ENCODE results near the gene ADARB2. TPM values are rescaled to one million over a fixed set of nuclear protein-coding genes. Genes with fewer than 3 reads are reported as not detected.

Gene ADARB2
- total RNA-seq, 2 experiments from 2014 or later: 1.3 to 1.4 TPM

- Mint-ChIP-seq H3K27ac (no peak overlapping the region), H3K4me1 (ENCODE audit: low read depth) (peaks cover 18% of the 10 kb centered on the region), H3K9me3 (no peaks in the 10 kb centered on the region), H3K27me3 (ENCODE audit: low read depth) (no peaks in the 10 kb centered on the region), H3K36me3 (ENCODE audit: low read depth) (no peaks in the 10 kb centered on the region), H3K4me3 (no peak overlapping the region)
- CTCF ChIA-PET: no interaction called here
- no peak for DNase-seq
- intact Hi-C loops (cut with micrococcal nuclease): no loop called here
These were observed 546.4 kb downstream of the ADARB2 start for GRCh38 chr10:1190791-1191490.

GRCh38 chr10:1190052-1190395, 547.3 kb downstream of the ADARB2 start:
- Mint-ChIP-seq H3K4me3 (no peak overlapping the region), H3K4me1 (ENCODE audit: low read depth) (peaks cover 18% of the 10 kb centered on the region), H3K9me3 (no peaks in the 10 kb centered on the region), H3K27me3 (ENCODE audit: low read depth) (no peaks in the 10 kb centered on the region), H3K36me3 (ENCODE audit: low read depth) (no peaks in the 10 kb centered on the region), H3K27ac (no peak overlapping the region)
- CTCF ChIA-PET: interaction anchor here (0.6 kb wide), 1 partner anchor 48 kb away, joined by 3 read pairs; no protein-coding TSS in a partner anchor
- DNase-seq: no peak
- intact Hi-C loops (cut with micrococcal nuclease): no loop called here

GRCh38 chr10:1189166-1190051, 547.9 kb downstream of the ADARB2 start:
- CTCF ChIA-PET: interaction anchor here (0.6 kb wide), 1 partner anchor 47 kb away, joined by 3 read pairs; no protein-coding TSS in a partner anchor
- no peaks in the 10 kb centered on the region for H3K9me3 Mint-ChIP-seq
- no peak overlapping the region for H3K4me3 Mint-ChIP-seq
- intact Hi-C loops (cut with micrococcal nuclease): no loop called here
- H3K27me3 Mint-ChIP-seq (ENCODE audit: low read depth): no peaks in the 10 kb centered on the region
- no peak for DNase-seq
- no peak overlapping the region for H3K27ac Mint-ChIP-seq
- H3K36me3 Mint-ChIP-seq (ENCODE audit: low read depth): no peaks in the 10 kb centered on the region
- H3K4me1 Mint-ChIP-seq (ENCODE audit: low read depth): peaks cover 16% of the 10 kb centered on the region

GRCh38 chr10:1188558-1189135, 548.7 kb downstream of the ADARB2 start:
- H3K9me3 Mint-ChIP-seq: no peaks in the 10 kb centered on the region
- intact Hi-C loops (cut with micrococcal nuclease): no loop called here
- H3K36me3 Mint-ChIP-seq (ENCODE audit: low read depth): no peaks in the 10 kb centered on the region
- peaks cover 9% of the 10 kb centered on the region for H3K4me1 Mint-ChIP-seq (ENCODE audit: low read depth)
- H3K27me3 Mint-ChIP-seq (ENCODE audit: low read depth): no peaks in the 10 kb centered on the region
- H3K27ac Mint-ChIP-seq: no peak overlapping the region
- no peak overlapping the region for H3K4me3 Mint-ChIP-seq
- no peak for DNase-seq
- CTCF ChIA-PET: no interaction called here

- Mint-ChIP-seq H3K4me1 (ENCODE audit: low read depth) (peaks cover 2% of the 10 kb centered on the region), H3K9me3 (no peaks in the 10 kb centered on the region), H3K36me3 (ENCODE audit: low read depth) (no peaks in the 10 kb centered on the region), H3K27ac (no peak overlapping the region), H3K27me3 (ENCODE audit: low read depth) (no peaks in the 10 kb centered on the region), H3K4me3 (no peak overlapping the region)
- CTCF ChIA-PET: no interaction called here
- DNase-seq: no peak
- intact Hi-C loops (cut with micrococcal nuclease): no loop called here
These were observed 549.3 kb downstream of the ADARB2 start for GRCh38 chr10:1187855-1188557.

- Mint-ChIP-seq H3K4me1 (ENCODE audit: low read depth) (no peaks in the 10 kb centered on the region), H3K36me3 (ENCODE audit: low read depth) (no peaks in the 10 kb centered on the region), H3K27ac (no peak overlapping the region), H3K9me3 (no peaks in the 10 kb centered on the region), H3K4me3 (no peak overlapping the region), H3K27me3 (ENCODE audit: low read depth) (no peaks in the 10 kb centered on the region)
- DNase-seq: no peak
- intact Hi-C loops (cut with micrococcal nuclease): no loop called here
- CTCF ChIA-PET: no interaction called here
These were observed 550.0 kb downstream of the ADARB2 start for GRCh38 chr10:1187151-1187854.

GRCh38 chr10:1186683-1186990, 550.7 kb downstream of the ADARB2 start:
- intact Hi-C loops (cut with micrococcal nuclease): no loop called here
- no peak overlapping the region for H3K27ac Mint-ChIP-seq
- CTCF ChIA-PET: no interaction called here
- DNase-seq: no peak
- H3K27me3 Mint-ChIP-seq (ENCODE audit: low read depth): no peaks in the 10 kb centered on the region
- H3K4me3 Mint-ChIP-seq: no peak overlapping the region
- H3K4me1 Mint-ChIP-seq (ENCODE audit: low read depth): no peaks in the 10 kb centered on the region
- no peaks in the 10 kb centered on the region for H3K9me3 Mint-ChIP-seq
- H3K36me3 Mint-ChIP-seq (ENCODE audit: low read depth): no peaks in the 10 kb centered on the region

- no peaks in the 10 kb centered on the region for H3K36me3 Mint-ChIP-seq (ENCODE audit: low read depth)
- DNase-seq: no peak
- no peaks in the 10 kb centered on the region for H3K9me3 Mint-ChIP-seq
- no peaks in the 10 kb centered on the region for H3K4me1 Mint-ChIP-seq (ENCODE audit: low read depth)
- no peak overlapping the region for H3K4me3 Mint-ChIP-seq
- no peaks in the 10 kb centered on the region for H3K27me3 Mint-ChIP-seq (ENCODE audit: low read depth)
- H3K27ac Mint-ChIP-seq: no peak overlapping the region
- intact Hi-C loops (cut with micrococcal nuclease): no loop called here
- CTCF ChIA-PET: no interaction called here
These were observed 551.2 kb downstream of the ADARB2 start for GRCh38 chr10:1185911-1186682.

GRCh38 chr10:1184541-1185430, 552.5 kb downstream of the ADARB2 start:
- DNase-seq: no peak
- H3K4me3 Mint-ChIP-seq: no peak overlapping the region
- H3K4me1 Mint-ChIP-seq (ENCODE audit: low read depth): no peaks in the 10 kb centered on the region
- no peaks in the 10 kb centered on the region for H3K27me3 Mint-ChIP-seq (ENCODE audit: low read depth)
- H3K9me3 Mint-ChIP-seq: no peaks in the 10 kb centered on the region
- CTCF ChIA-PET: no interaction called here
- no peak overlapping the region for H3K27ac Mint-ChIP-seq
- H3K36me3 Mint-ChIP-seq (ENCODE audit: low read depth): no peaks in the 10 kb centered on the region
- intact Hi-C loops (cut with micrococcal nuclease): no loop called here

GRCh38 chr10:1183701-1184100, 553.6 kb downstream of the ADARB2 start:
- no peaks in the 10 kb centered on the region for H3K36me3 Mint-ChIP-seq (ENCODE audit: low read depth)
- intact Hi-C loops (cut with micrococcal nuclease): no loop called here
- CTCF ChIA-PET: no interaction called here
- H3K27ac Mint-ChIP-seq: no peak overlapping the region
- H3K9me3 Mint-ChIP-seq: no peaks in the 10 kb centered on the region
- H3K4me1 Mint-ChIP-seq (ENCODE audit: low read depth): no peaks in the 10 kb centered on the region
- no peak overlapping the region for H3K4me3 Mint-ChIP-seq
- no peaks in the 10 kb centered on the region for H3K27me3 Mint-ChIP-seq (ENCODE audit: low read depth)
- DNase-seq: no peak

GRCh38 chr10:1183033-1183396, 554.3 kb downstream of the ADARB2 start:
- Mint-ChIP-seq H3K27ac (no peak overlapping the region), H3K4me3 (no peak overlapping the region), H3K36me3 (ENCODE audit: low read depth) (no peaks in the 10 kb centered on the region), H3K27me3 (ENCODE audit: low read depth) (no peaks in the 10 kb centered on the region), H3K4me1 (ENCODE audit: low read depth) (no peaks in the 10 kb centered on the region), H3K9me3 (no peaks in the 10 kb centered on the region)
- DNase-seq: no peak
- intact Hi-C loops (cut with micrococcal nuclease): no loop called here
- CTCF ChIA-PET: no interaction called here

Data from activated naive CD4-positive, alpha-beta T cell treated with anti-CD3 and anti-CD28 coated beads for 36 hours (primary cell).